ENCODE results near the gene NONO.
A peak's percentile ranks its signal among the peaks of the same experiment; 100 is the strongest.
"Not testable (repeated sequence)": the region's sequence is repeated elsewhere in the genome, so short reads cannot be mapped to it uniquely, and the experiment has no call there.

NONO gene

DNA sequence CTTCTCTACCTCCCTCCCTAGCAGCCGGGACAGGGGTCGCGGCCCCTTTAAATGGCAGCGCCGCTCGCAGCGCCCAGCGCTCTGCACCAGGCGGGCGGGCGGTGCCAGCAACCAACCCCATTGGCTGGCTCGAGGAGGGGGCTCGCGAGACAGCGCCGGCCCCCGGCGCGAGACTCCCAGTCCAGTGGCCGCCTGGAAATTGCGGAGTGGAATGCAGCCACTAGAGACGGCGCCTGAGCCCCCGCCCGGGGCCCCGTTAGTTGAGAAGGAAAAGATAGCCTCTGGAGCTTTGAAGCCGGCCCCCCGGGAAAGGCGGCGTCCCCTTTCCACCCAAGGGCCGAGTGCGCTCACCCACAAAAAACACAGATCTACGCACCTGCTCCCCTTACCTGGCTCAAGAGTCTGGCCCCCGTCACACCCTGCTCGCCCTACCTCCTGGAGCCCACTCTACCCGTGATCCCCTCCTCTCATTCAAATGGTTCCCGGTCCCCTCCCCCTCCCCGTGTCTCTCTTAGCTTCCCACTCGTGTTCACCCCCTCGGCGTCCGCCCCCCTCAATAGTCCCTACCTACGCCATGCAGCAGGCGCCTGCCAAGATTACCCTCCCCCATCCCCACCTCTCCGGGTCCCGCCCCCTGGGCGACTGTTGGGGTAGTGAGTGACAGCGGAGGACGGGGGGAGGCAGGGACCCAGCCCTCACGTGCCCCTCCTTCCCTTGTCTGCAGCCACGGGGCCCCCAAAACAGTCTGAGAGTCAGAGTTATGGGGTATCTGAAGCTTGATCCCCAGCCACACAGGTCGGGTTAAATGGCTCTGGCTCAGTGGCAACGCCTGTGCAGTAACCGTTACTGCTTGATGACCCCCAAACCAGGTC lies 29.1 kb upstream of the NONO start, which contains the start of gene ZMYM3:
ZMYM3 (minus strand) TSS at position 49 of the 872 bp plus-strand sequence. CDS start 885 bp downstream, outside the sequence.
- no peak for TF ChIP-seq JUND (IDR thresholded peaks at IDR 0.05; ENCODE audit: low read depth)
- DNase-seq (ENCODE audit: low read depth in 1 of 2, low spot score in 1 of 2), result peak; percentile 52 to 84
- in situ Hi-C loops (cut with HindIII; ENCODE audit: low pct_unique_long_range_greater_than_20kb, low sequenced_read_pairs), result no loop called here

DNA sequence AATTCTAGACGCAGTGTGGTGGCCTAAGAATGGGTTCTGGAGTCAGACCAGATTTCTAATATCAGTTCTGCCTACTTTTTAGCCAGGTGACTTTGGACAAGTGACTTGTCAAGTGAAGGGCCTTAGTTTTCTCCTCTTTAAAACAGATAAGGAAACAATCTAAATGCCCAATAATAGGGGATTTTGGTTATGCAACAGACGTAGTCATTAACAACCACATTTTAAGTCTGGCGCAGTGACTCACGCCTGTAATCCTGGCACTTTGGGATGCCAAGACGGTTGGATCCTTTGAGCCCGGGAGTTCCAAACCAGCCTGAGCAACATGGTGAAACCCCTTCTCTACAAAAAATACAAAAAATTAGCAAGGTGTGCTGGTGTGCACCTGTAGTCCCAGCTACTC lies 27.4 kb upstream of the NONO start:
- DNase-seq (ENCODE audit: low read depth in 1 of 2, low spot score in 1 of 2), result no peak
- TF ChIP-seq JUND (IDR thresholded peaks at IDR 0.05; ENCODE audit: low read depth), result no peak
- in situ Hi-C loops (cut with HindIII; ENCODE audit: low pct_unique_long_range_greater_than_20kb, low sequenced_read_pairs), result no loop called here

GRCh38 chrX:71256856-71257255 lies 26.6 kb upstream of the NONO start:
- DNase-seq (ENCODE audit: low read depth in 1 of 2, low spot score in 1 of 2), result no peak
- in situ Hi-C loops (cut with HindIII; ENCODE audit: low pct_unique_long_range_greater_than_20kb, low sequenced_read_pairs), result no loop called here
- TF ChIP-seq JUND (IDR thresholded peaks at IDR 0.05; ENCODE audit: low read depth), result no peak

GRCh38 chrX:71268624-71269023 lies 14.8 kb upstream of the NONO start:
- DNase-seq (ENCODE audit: low read depth in 1 of 2, low spot score in 1 of 2); in situ Hi-C loops (cut with HindIII; ENCODE audit: low pct_unique_long_range_greater_than_20kb, low sequenced_read_pairs): not testable (repeated sequence)

DNA sequence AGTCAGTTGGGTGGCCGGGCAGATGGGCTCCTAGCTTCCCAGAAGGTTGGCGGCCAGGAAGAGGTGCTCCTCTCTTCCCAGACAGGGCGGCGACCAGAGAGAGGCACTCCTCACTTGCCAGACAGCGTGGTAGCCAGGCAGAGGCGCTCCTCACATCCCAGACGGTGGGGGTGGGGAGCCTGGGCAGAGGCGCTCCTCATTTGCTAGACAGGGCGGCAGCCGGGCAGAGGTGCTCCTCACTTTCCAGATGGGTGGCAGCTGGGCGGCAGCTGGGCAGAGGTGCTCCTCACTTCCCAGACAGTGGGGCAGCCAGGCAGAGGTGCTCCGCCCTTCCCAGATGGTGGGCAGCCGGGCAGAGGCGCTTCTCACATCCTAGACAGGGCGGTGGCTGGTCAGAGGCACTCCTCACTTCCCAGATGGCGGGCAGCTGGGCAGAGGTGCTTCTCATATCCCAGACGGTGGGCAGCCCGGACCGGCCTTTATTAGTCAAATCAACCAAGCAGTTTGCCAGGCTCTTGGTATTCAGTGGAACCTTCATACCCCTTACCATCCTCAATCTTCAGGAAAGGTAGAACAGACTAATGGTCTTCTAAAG lies 13.5 kb upstream of the NONO start:
- DNase-seq (ENCODE audit: low read depth in 1 of 2, low spot score in 1 of 2), result no peak
- in situ Hi-C loops (cut with HindIII; ENCODE audit: low pct_unique_long_range_greater_than_20kb, low sequenced_read_pairs), result no loop called here
- TF ChIP-seq JUND (IDR thresholded peaks at IDR 0.05; ENCODE audit: low read depth), result no peak

DNA sequence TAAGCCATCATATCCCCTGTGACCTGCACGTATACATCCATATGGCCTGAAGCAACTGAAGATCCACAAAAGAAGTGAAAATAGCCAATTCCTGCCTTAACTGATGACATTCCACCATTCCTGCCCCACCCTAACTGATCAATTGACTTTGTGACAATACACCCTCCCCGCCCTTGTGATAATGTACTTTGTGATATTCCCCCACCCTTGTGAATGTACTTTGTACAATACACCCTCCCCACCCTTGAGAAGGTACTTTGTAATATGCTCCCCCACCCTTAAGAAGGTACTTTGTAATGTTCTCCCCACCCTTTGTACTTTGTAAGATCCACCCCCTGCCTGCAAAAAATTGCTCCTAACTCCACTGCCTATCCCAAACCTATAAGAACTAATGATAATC lies 11.1 kb upstream of the NONO start:
- DNase-seq (ENCODE audit: low read depth in 1 of 2, low spot score in 1 of 2); in situ Hi-C loops (cut with HindIII; ENCODE audit: low pct_unique_long_range_greater_than_20kb, low sequenced_read_pairs): not testable (repeated sequence)

DNA sequence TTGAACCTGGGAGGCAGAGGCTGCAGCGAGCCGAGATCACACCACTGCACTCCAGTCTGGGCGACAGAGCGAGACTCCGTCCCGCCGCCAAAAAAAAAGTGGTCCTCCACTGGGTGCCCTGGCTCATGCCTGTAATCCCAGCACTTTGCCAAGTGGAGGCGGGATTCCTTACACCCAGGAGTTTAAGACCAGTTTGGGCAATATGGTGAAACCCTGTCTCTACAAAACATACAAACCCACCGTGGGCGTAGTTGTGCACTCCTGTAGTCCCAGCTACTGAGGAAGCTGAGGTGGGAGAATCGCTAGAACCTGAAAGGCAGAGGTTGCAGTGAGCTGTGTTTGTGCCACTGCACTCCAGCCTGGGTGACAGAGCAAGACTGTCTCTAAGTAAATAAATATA lies 2.1 kb upstream of the NONO start:
- in situ Hi-C loops (cut with HindIII; ENCODE audit: low pct_unique_long_range_greater_than_20kb, low sequenced_read_pairs); DNase-seq (ENCODE audit: low read depth in 1 of 2, low spot score in 1 of 2): not testable (repeated sequence)

DNA sequence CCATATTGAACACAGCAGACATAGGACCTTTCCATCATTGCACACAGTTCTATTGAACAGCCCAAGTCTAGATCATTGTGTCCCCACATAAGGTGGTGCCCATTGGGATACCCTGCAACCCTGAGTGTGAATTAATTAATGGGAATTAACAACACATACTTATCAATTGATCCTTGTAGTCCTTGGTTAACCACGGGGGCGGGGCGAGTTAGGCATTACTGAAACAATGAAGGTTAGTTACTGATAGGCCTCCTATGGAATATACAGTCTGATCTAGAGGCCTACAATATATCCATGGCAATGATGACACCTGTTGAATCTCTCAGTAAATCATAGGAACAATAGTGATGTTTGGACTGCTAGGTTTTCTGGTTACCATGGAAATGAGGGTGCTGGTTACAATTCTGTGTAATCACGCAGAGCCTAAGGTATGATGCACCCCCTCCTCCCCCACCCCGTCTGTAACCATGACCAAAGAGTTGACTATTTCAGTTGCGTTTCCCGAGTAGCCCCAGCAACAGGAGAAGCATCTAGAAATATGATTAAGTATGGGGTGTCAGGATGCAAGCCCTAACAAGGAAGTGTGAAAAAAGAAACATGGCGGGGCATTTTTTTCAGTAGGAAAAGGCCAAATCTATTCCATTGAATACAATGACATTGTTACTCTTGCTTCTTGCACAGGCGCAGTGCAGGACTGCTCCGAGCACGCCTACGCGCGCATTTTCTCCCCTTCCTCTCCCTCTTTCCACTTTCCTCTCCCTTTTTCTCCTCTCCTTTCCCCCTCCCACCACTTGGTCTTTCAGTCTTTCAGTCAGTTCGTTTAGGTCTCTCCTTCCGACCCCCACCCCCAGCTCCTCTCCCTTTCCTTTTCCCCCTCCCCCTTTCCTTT lies 677 bp upstream of the NONO start:
- no peak for DNase-seq (ENCODE audit: low read depth in 1 of 2, low spot score in 1 of 2)
- in situ Hi-C loops (cut with HindIII; ENCODE audit: low pct_unique_long_range_greater_than_20kb, low sequenced_read_pairs), result no loop called here
- no peak for TF ChIP-seq JUND (IDR thresholded peaks at IDR 0.05; ENCODE audit: low read depth)

GRCh38 chrX:71285929-71286328 lies 2.5 kb downstream of the NONO start:
- in situ Hi-C loops (cut with HindIII; ENCODE audit: low pct_unique_long_range_greater_than_20kb, low sequenced_read_pairs), result no loop called here
- no peak for DNase-seq (ENCODE audit: low read depth in 1 of 2, low spot score in 1 of 2)
- TF ChIP-seq JUND (IDR thresholded peaks at IDR 0.05; ENCODE audit: low read depth), result no peak

GRCh38 chrX:71291381-71291780 lies 7.9 kb downstream of the NONO start:
- no peak for DNase-seq (ENCODE audit: low read depth in 1 of 2, low spot score in 1 of 2)
- no peak for TF ChIP-seq JUND (IDR thresholded peaks at IDR 0.05; ENCODE audit: low read depth)
- in situ Hi-C loops (cut with HindIII; ENCODE audit: low pct_unique_long_range_greater_than_20kb, low sequenced_read_pairs), result no loop called here

GRCh38 chrX:71292669-71293365 lies 9.4 kb downstream of the NONO start:
- no peak for DNase-seq (ENCODE audit: low read depth in 1 of 2, low spot score in 1 of 2)
- in situ Hi-C loops (cut with HindIII; ENCODE audit: low pct_unique_long_range_greater_than_20kb, low sequenced_read_pairs), result no loop called here
- TF ChIP-seq JUND (IDR thresholded peaks at IDR 0.05; ENCODE audit: low read depth), result no peak

DNA sequence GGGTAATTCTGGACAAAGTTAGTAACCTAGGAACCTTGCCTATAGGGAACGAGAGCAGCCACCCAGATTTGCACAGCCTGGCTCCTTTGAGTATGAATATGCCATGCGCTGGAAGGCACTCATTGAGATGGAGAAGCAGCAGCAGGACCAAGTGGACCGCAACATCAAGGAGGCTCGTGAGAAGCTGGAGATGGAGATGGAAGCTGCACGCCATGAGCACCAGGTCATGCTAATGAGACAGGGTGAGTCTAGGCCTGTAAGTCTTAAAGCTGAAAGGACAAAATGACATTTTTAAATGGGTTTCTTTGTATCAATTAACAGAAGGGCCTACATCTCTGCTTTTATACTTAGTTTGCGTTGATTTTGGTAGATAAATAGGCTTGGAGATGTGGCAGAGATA lies 13.4 kb downstream of the NONO start:
- no peak for DNase-seq (ENCODE audit: low read depth in 1 of 2, low spot score in 1 of 2)
- in situ Hi-C loops (cut with HindIII; ENCODE audit: low pct_unique_long_range_greater_than_20kb, low sequenced_read_pairs), result no loop called here

More for the DNA sequence above, 13.4 kb downstream of the NONO start:
- TF ChIP-seq JUND (IDR thresholded peaks at IDR 0.05; ENCODE audit: low read depth), result no peak

Data from T47D (cell line).